H9 (cell line): ENCODE results near the gene MAPRE3. TPM values are rescaled to one million over a fixed set of nuclear protein-coding genes. Genes with fewer than 3 reads are reported as not detected.

Experiments used
- DNase-seq: peaks from one replicate; pipeline ENCODE4 v3.0.0-alpha.2; 2017
- H2AFZ ChIP-seq: one replicate; pipeline ENCODE4 v1.6.1; 2013; ENCODE audit warnings: mild to moderate bottlenecking, low read length, control low read depth, moderate library complexity
- H2AK5ac ChIP-seq: 2 replicates; pipeline ENCODE4 v1.6.1; 2013; ENCODE audit warnings: low read length, control low read depth, mixed read lengths; ENCODE audit not compliant: insufficient read length
- H2BK120ac ChIP-seq: one replicate; pipeline ENCODE4 v1.6.1; 2013; ENCODE audit warnings: low read depth, mild to moderate bottlenecking, low read length, control low read depth, inconsistent platforms; ENCODE audit not compliant: poor library complexity, severe bottlenecking
- H2BK12ac ChIP-seq: 2 replicates; pipeline ENCODE4 v1.6.1; 2013; ENCODE audit warnings: low read length, control low read depth, mixed read lengths, low read depth; ENCODE audit not compliant: insufficient read length
- H2BK15ac ChIP-seq: 2 replicates; pipeline ENCODE4 v1.6.1; 2013; ENCODE audit warnings: low read depth, low read length, control low read depth
- H2BK20ac ChIP-seq: one replicate; pipeline ENCODE4 v1.6.1; 2013; ENCODE audit warnings: low read depth, mild to moderate bottlenecking, low read length, control low read depth, inconsistent platforms; ENCODE audit not compliant: poor library complexity, severe bottlenecking
- H2BK5ac ChIP-seq: 2 replicates; pipeline ENCODE4 v1.6.1; 2013; ENCODE audit warnings: low read length, control low read depth, mixed read lengths; ENCODE audit not compliant: insufficient read length
- H3K14ac ChIP-seq: 2 replicates; pipeline ENCODE4 v1.6.1; 2013; ENCODE audit warnings: low read length, control low read depth; ENCODE audit not compliant: insufficient read depth
- H3K18ac ChIP-seq: 2 replicates; pipeline ENCODE4 v1.6.1; 2013; ENCODE audit warnings: low read depth, mild to moderate bottlenecking, mixed read lengths, low read length, control low read depth; ENCODE audit not compliant: insufficient read length
- H3K23ac ChIP-seq: 2 replicates; pipeline ENCODE4 v1.6.1; 2013; ENCODE audit warnings: low read length, control low read depth, mixed read lengths, low read depth; ENCODE audit not compliant: insufficient read length
- H3K23me2 ChIP-seq: 2 replicates; pipeline ENCODE4 v1.6.1; 2013; ENCODE audit warnings: low read depth, mild to moderate bottlenecking, mixed read lengths, low read length, control low read depth; ENCODE audit not compliant: insufficient read length, poor library complexity, severe bottlenecking
- H3K27ac ChIP-seq: 2 replicates; pipeline ENCODE4 v1.5.1; 2013; ENCODE audit warnings: low read length, control low read depth, mixed read lengths, low read depth; ENCODE audit not compliant: insufficient read length
- H3K27me3 ChIP-seq: 2 replicates; pipeline ENCODE4 v1.6.1; 2013; ENCODE audit warnings: low read length, control low read depth, inconsistent platforms; ENCODE audit not compliant: insufficient read depth
- H3K4ac ChIP-seq: 2 replicates; pipeline ENCODE4 v1.6.1; 2013; ENCODE audit warnings: low read depth, mild to moderate bottlenecking, control low read depth, inconsistent platforms, low read length, moderate library complexity
- H3K4me1 ChIP-seq: 2 replicates; pipeline ENCODE4 v1.6.1; 2013; ENCODE audit warnings: low read length, control low read depth, inconsistent platforms; ENCODE audit not compliant: insufficient read depth
- H3K4me2 ChIP-seq: 2 replicates; pipeline ENCODE4 v1.6.1; 2013; ENCODE audit warnings: low read length, control low read depth, mixed read lengths; ENCODE audit not compliant: insufficient read length, insufficient read depth
- H3K56ac ChIP-seq: 2 replicates; pipeline ENCODE4 v1.6.1; 2013; ENCODE audit warnings: low read depth, mild to moderate bottlenecking, mixed read lengths, low read length, control low read depth; ENCODE audit not compliant: insufficient read length
- H3K79me1 ChIP-seq: 2 replicates; pipeline ENCODE4 v1.6.1; 2013; ENCODE audit warnings: low read depth, mild to moderate bottlenecking, moderate library complexity, low read length, control low read depth, inconsistent platforms; ENCODE audit not compliant: insufficient read depth, poor library complexity, severe bottlenecking
- H3K79me2 ChIP-seq: 2 replicates; pipeline ENCODE4 v1.6.1; 2013; ENCODE audit warnings: low read length, control low read depth, inconsistent platforms; ENCODE audit not compliant: insufficient read depth
- H3K9ac ChIP-seq: 2 replicates; pipeline ENCODE4 v1.6.1; 2013; ENCODE audit warnings: low read length, control low read depth, mixed read lengths; ENCODE audit not compliant: insufficient read length; ENCODE audit errors: extremely low read depth
- H3K9me3 ChIP-seq: one replicate; pipeline ENCODE4 v1.6.1; 2013; ENCODE audit warnings: low read depth, low read length, inconsistent platforms; ENCODE audit not compliant: control insufficient read depth
- H3T11ph ChIP-seq: one replicate; pipeline ENCODE4 v1.6.1; 2013; ENCODE audit warnings: mild to moderate bottlenecking, low read length, control low read depth, inconsistent platforms
- H4K20me1 ChIP-seq: one replicate; pipeline ENCODE4 v1.6.1; 2013; ENCODE audit not compliant: control insufficient read depth, insufficient read length, insufficient read depth
- H4K5ac ChIP-seq: 2 replicates; pipeline ENCODE4 v1.6.1; 2013; ENCODE audit warnings: low read depth, mild to moderate bottlenecking, mixed read lengths, low read length, control low read depth; ENCODE audit not compliant: insufficient read length
- H4K8ac ChIP-seq: replicated peaks from 2 replicates; pipeline ENCODE4 v1.6.1; 2013; ENCODE audit warnings: low read length, control low read depth, mixed read lengths, low read depth; ENCODE audit not compliant: insufficient read length
- H4K91ac ChIP-seq: 2 replicates; pipeline ENCODE4 v1.6.1; 2013; ENCODE audit warnings: low read depth, mild to moderate bottlenecking, moderate library complexity, mixed read lengths, low read length, control low read depth; ENCODE audit not compliant: insufficient read length
- H3K27ac Mint-ChIP-seq, 3 experiments: 2 replicates in 2 of 3; 3 replicates in 1 of 3; pipeline ENCODE4 v1.8.0; 2020 to 2021; ENCODE audit warnings: mixed read lengths in 3 of 3, mild to moderate bottlenecking in 1 of 3, moderate library complexity in 1 of 3
- H3K27me3 Mint-ChIP-seq: 2 replicates; pipeline ENCODE4 v1.8.0; 2021; ENCODE audit warnings: low read depth, mild to moderate bottlenecking, moderate library complexity, mixed read lengths
- H3K36me3 Mint-ChIP-seq, 3 experiments: 2 replicates in 2 of 3; 3 replicates in 1 of 3; pipeline ENCODE4 v1.8.0; 2020 to 2021; ENCODE audit warnings: low read depth in 3 of 3, mixed read lengths in 3 of 3; ENCODE audit not compliant: insufficient read depth in 1 of 3
- H3K4me1 Mint-ChIP-seq, 2 experiments: 2 replicates each; pipeline ENCODE4 v1.8.0; 2020; ENCODE audit warnings: mixed read lengths in 2 of 2
- H3K4me3 Mint-ChIP-seq, 2 experiments: 2 replicates in 1 of 2; 3 replicates in 1 of 2; pipeline ENCODE4 v1.8.0; 2020 to 2021; ENCODE audit warnings: mild to moderate bottlenecking in 2 of 2, mixed read lengths in 2 of 2, moderate library complexity in 1 of 2
- H3K9me3 Mint-ChIP-seq, 2 experiments: 2 replicates in 1 of 2; 3 replicates in 1 of 2; pipeline ENCODE4 v1.8.0; 2020; ENCODE audit warnings: mild to moderate bottlenecking in 2 of 2, mixed read lengths in 2 of 2, moderate library complexity in 1 of 2
- CTCF ChIP-seq: fragments of 200-600 bp; sonication (generic); conservative IDR thresholded peaks from 3 replicates; pipeline ENCODE4 v1.8.0; 2021; ENCODE audit warnings: antibody characterized with exemption, mild to moderate bottlenecking
- WGBS: extraction: QIAGEN DNeasy Blood & Tissue Kit; methylation state at CpG from one replicate; pipeline ENCODE4 v1.1.7; 2013; ENCODE audit warnings: missing lambda C conversion rate, low lambda C conversion rate, mixed read lengths; ENCODE audit not compliant: insufficient read length; ENCODE audit errors: extremely low coverage; 5-methylcytosine and 5-hydroxymethylcytosine counted together
- total RNA-seq: library from RNA; stranded (reverse); gene quantifications from 2 replicates; pipeline ENCODE4 v1.2.1, GENCODE V29; 2021

MAPRE3 gene
- total RNA-seq, 1 experiment from 2014 or later, result 2.0 TPM

- peaks cover 41% of the 10 kb centered on the region for H3K27me3 Mint-ChIP-seq
- H3K4me3 Mint-ChIP-seq, result no peak overlapping the region
- Histone ChIP-seq H3K4ac (no peak overlapping the region), H3T11ph (no peak overlapping the region), H2BK20ac (no peak overlapping the region), H4K5ac (no peak overlapping the region), H3K79me2 (no peaks in the 10 kb centered on the region), H3K4me1 (no peaks in the 10 kb centered on the region), H3K14ac (no peak overlapping the region), H2BK15ac (no peak overlapping the region), H3K23ac (no peak overlapping the region), H4K20me1 (no peaks in the 10 kb centered on the region), H3K56ac (no peak overlapping the region), H3K9me3 (no peaks in the 10 kb centered on the region), H2AFZ (no peak overlapping the region), H3K23me2 (no peaks in the 10 kb centered on the region), H2BK120ac (no peak overlapping the region), H2BK12ac (no peak overlapping the region), H3K79me1 (no peaks in the 10 kb centered on the region), H2AK5ac (no peak overlapping the region), H3K4me2 (no peak overlapping the region), H2BK5ac (no peak overlapping the region), H4K91ac (no peak overlapping the region), H3K9ac (no peak overlapping the region), H3K27me3 (no peaks in the 10 kb centered on the region; the same call in 1 of the 2 replicates), H3K27ac (no peak overlapping the region), H3K18ac (no peak overlapping the region), H4K8ac (no peak overlapping the region)
- no peaks in the 10 kb centered on the region for H3K36me3 Mint-ChIP-seq
- no peak for DNase-seq
- peaks cover 2% of the 10 kb centered on the region in 2 experiments; a peak in 2 of 4 replicates for H3K4me1 Mint-ChIP-seq
- no peak overlapping the region for H3K27ac Mint-ChIP-seq
- no peak for TF ChIP-seq CTCF
- WGBS, result no CpG with 5 or more reads among the region's 2 CpGs
- H3K9me3 Mint-ChIP-seq, result no peaks in the 10 kb centered on the region
Measured at GRCh38 chr2:26959331-26959730, 11.1 kb upstream of the MAPRE3 start.
